Lower leg skin (tissue), 4 donors: Measurements from ENCODE around the gene KCNG2. TPM values are rescaled to one million over a fixed set of nuclear protein-coding genes. Genes with fewer than 3 reads are reported as not detected.

Source experiments
- DNase-seq, 2 donors: peaks; one replicate each; pipeline ENCODE4 v3.0.0-alpha.2; 2019; ENCODE audit warnings: low spot score in 2 of 2
- H3K4me3 ChIP-seq: fragments of 200-600 bp; sonication (generic); 2 replicates; pipeline ENCODE4 v1.5.1; 2017; ENCODE audit warnings: mild to moderate bottlenecking, low read depth; ENCODE audit not compliant: poor library complexity, severe bottlenecking
- POLR2A ChIP-seq, 2 donors: fragments of 450-650 bp; IDR thresholded peaks; one replicate each; pipeline ENCODE4 v1.6.1; 2016 to 2017; ENCODE audit warnings: antibody characterized with exemption in 2 of 2, mild to moderate bottlenecking in 1 of 2, moderate library complexity in 1 of 2
- WGBS, 2 donors: methylation state at CpG; one replicate each; pipeline ENCODE4 v1.1.5; 2018; 5-methylcytosine and 5-hydroxymethylcytosine counted together
- intact Hi-C: fragments of 100-400 bp; cut with DNase I; formaldehyde crosslinking; loops from one replicate; pipeline ENCODE4 v1.15.0; 2023; ENCODE audit warnings: low total_unique reads
- total RNA-seq, 4 donors: library from RNA; depleted of rRNA; stranded (reverse); fragments of >200 nt; gene quantifications; one replicate each; pipeline ENCODE4 v1.1.0, GENCODE V29; 2016
- TF ChIP-seq, protein P1 (sequence below), 3 donors: fragments of 450-650 bp; IDR thresholded peaks; one replicate each; pipeline ENCODE4 v1.5.1; 2016; ENCODE audit warnings: antibody characterized with exemption in 3 of 3, mild to moderate bottlenecking in 3 of 3, moderate library complexity in 2 of 3

The KCNG2 gene
- total RNA-seq, 4 donors from 2014 or later: 0.84 TPM; not detected in 3

DNA sequence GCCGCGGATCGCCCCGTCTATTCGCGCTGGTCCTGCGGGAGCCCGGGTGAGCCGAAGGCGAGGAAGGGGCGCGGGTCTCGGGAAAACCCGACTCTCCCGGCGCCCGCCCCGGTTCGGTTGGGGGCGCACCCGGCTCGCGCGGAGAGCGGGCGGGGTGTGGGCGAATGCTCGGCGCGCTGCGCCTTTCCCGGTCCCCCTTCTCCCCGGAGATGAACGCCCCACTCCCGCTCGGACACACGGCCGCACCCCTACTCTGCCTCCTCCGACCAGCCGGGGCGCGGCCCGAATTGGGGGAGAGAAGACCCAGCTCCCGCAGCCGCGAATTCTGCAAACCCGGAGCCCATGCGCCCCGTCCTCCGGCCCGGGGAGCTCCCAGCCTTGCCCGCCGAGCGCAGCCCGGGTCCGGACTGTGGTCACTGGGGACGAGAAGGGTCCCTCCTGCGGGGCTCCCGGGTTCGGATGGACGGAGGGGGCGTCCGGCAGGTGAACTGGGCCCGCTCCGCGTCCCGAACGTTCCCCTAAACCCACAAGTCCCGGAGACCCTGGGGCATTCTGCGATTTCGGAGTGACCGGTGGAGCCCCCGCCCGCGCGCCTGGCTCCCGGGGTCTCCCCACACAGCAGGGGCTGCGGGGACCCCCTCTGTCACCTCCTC, 734 bp downstream of the KCNG2 start:
- TF ChIP-seq, protein P1, sequence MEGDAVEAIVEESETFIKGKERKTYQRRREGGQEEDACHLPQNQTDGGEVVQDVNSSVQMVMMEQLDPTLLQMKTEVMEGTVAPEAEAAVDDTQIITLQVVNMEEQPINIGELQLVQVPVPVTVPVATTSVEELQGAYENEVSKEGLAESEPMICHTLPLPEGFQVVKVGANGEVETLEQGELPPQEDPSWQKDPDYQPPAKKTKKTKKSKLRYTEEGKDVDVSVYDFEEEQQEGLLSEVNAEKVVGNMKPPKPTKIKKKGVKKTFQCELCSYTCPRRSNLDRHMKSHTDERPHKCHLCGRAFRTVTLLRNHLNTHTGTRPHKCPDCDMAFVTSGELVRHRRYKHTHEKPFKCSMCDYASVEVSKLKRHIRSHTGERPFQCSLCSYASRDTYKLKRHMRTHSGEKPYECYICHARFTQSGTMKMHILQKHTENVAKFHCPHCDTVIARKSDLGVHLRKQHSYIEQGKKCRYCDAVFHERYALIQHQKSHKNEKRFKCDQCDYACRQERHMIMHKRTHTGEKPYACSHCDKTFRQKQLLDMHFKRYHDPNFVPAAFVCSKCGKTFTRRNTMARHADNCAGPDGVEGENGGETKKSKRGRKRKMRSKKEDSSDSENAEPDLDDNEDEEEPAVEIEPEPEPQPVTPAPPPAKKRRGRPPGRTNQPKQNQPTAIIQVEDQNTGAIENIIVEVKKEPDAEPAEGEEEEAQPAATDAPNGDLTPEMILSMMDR (IDR thresholded peaks at IDR 0.05): no peak
- no peak for TF ChIP-seq POLR2A (IDR thresholded peaks at IDR 0.05)
- DNase-seq: no peak
- intact Hi-C loops: loop anchor here (10.0 kb wide), 1 partner anchor 136 kb away; no protein-coding TSS in a partner anchor
- 0 to 3% methylated on average over 35 to 62 of the region's 78 CpGs for WGBS, 2 donors
- no peak overlapping the region for H3K4me3 ChIP-seq

DNA sequence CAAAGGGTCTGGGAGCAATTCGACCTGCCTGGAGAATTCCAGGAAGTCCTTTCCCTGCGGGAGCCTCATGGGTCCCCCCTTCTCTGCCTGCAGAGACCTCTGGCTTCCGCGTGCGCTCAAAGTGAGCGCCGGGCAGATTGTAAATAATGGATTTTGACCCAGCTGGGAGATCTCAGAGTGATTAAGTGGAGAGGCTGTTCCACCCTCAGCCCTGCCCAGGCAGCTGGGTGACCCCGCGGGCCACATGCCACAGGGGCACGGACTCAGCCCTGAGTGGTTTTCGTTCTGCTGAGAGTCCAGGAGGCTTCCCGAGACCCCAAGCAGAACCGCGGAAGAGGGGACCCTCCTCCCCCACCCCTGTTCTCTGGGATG, 1.2 kb downstream of the KCNG2 start:
- intact Hi-C loops: loop anchor here (10.0 kb wide), 1 partner anchor 136 kb away; no protein-coding TSS in a partner anchor
- TF ChIP-seq POLR2A (IDR thresholded peaks at IDR 0.05): no peak
- TF ChIP-seq, protein P1 (IDR thresholded peaks at IDR 0.05): no peak
- WGBS, 2 donors: 10 to 13% methylated on average over 14 of the region's 14 CpGs
- H3K4me3 ChIP-seq: no peak overlapping the region
- DNase-seq: no peak

GRCh38 chr18:79799619-79800370, 2.1 kb downstream of the KCNG2 start:
- 73 to 77% methylated on average over 30 of the region's 30 CpGs for WGBS, 2 donors
- no peak for DNase-seq
- TF ChIP-seq, protein P1 (IDR thresholded peaks at IDR 0.05): no peak
- TF ChIP-seq POLR2A (IDR thresholded peaks at IDR 0.05): no peak
- no peak overlapping the region for H3K4me3 ChIP-seq
- intact Hi-C loops: loop anchor here (10.0 kb wide), 1 partner anchor 135 kb away; no protein-coding TSS in a partner anchor

DNA sequence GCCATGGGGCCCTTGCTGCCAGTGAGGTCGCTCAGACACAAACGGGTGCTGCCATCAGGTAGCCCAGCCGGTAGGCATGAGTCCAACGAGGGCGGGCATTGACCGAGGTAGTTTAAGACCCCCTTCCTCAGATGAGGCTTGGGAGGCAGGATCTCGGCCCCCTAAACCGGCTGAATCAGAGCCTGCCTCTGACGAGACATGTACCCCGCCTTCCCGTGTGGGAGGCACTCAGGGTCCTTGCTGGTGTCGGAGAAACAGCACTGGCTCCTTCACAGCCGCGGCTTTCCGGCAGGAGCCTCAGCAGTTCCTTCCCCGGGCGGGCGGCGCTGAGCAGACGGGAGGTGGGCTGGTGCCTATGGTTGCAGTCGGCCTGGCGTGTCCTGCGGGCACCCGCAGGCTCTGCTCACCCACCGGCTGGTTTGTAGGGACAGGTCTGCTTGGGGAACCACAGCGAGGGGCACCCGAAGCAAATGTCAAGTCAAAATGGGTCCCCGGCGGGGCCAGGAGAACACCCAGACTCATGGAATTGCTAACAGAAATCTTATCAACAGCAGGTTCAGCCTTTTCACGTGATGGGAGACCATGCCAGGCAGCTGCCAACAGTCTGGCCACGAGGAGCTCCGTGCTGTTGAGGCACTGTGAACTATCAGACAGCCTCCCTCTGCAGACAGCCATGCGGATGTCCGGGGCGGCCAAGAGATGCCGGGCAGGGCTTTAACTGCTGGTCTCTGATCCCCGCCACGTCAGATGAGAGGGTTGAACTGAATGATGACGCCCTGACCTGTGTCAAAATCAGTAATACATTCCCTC, 2.8 kb downstream of the KCNG2 start:
- no peak for TF ChIP-seq POLR2A (IDR thresholded peaks at IDR 0.05)
- TF ChIP-seq, protein P1 (IDR thresholded peaks at IDR 0.05): no peak
- intact Hi-C loops: no loop called here
- no peak for DNase-seq
- no peak overlapping the region for H3K4me3 ChIP-seq
- 93 to 94% methylated on average over 18 to 38 of the region's 39 CpGs for WGBS, 2 donors

DNA sequence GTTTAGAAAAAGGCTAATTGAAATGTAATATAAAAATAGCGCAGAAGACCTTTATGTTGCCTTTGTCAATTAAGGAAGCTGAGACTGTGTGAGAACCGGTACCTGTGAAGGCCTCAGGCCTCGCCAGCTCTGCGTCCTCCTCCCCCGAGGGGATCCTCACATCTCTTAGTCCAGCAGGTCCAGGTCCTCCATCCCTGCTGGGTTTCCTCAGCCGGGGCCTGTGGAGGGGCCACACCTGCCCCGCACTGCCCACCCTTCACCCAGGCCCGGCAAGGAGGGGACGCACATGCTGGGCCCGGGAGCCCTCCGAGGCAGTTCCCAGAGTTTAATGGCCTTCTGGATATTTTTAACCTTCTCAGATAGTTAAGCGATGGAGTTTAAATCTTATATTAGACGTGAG, 3.5 kb downstream of the KCNG2 start:
- 92 to 93% methylated on average over 13 of the region's 13 CpGs for WGBS, 2 donors
- TF ChIP-seq POLR2A (IDR thresholded peaks at IDR 0.05): no peak
- TF ChIP-seq, protein P1 (IDR thresholded peaks at IDR 0.05): no peak

More for the DNA sequence above, 3.5 kb downstream of the KCNG2 start:
- H3K4me3 ChIP-seq: no peak overlapping the region
- no peak for DNase-seq
- intact Hi-C loops: no loop called here
